K562 (cell line): ENCODE measurements around the gene TMPO. TPM values are rescaled to one million over a fixed set of nuclear protein-coding genes. Genes with fewer than 3 reads are reported as not detected.

Source experiments
- ASH1L ChIP-seq: fragments of 450-650 bp; IDR thresholded peaks from 2 replicates; pipeline ENCODE4 v1.6.1; 2018; ENCODE audit warnings: borderline replicate concordance, mild to moderate bottlenecking, low read depth; ENCODE audit not compliant: partially characterized antibody
- HDAC3 ChIP-seq: fragments of 450-650 bp; IDR thresholded peaks from 2 replicates; pipeline ENCODE4 v1.6.1; 2018; ENCODE audit warnings: borderline replicate concordance, mild to moderate bottlenecking, moderate library complexity; ENCODE audit not compliant: partially characterized antibody
- MCM3 ChIP-seq: fragments of 450-650 bp; IDR thresholded peaks from 2 replicates; pipeline ENCODE4 v1.6.1; 2016
- MED1 ChIP-seq: sonication (generic); formaldehyde crosslinking; IDR thresholded peaks from 2 replicates; pipeline ENCODE4 v1.8.1; 2023; ENCODE audit warnings: missing genetic modification reagents, borderline replicate concordance
- NBN ChIP-seq: fragments of 450-650 bp; IDR thresholded peaks from 2 replicates; pipeline ENCODE4 v1.6.1; 2016; ENCODE audit warnings: low read depth, mild to moderate bottlenecking
- NR2F6 ChIP-seq: fragments of 450-650 bp; formaldehyde crosslinking; IDR thresholded peaks from 2 replicates; pipeline ENCODE4 v1.4.0; 2020; ENCODE audit warnings: mild to moderate bottlenecking
- OTX1 ChIP-seq: fragments of 450-650 bp; formaldehyde crosslinking; IDR thresholded peaks from 2 replicates; pipeline ENCODE4 v1.4.0; 2022; ENCODE audit warnings: mild to moderate bottlenecking
- PHTF2 ChIP-seq: fragments of 250-450 bp; sonication (Bioruptor Pico); IDR thresholded peaks from 2 replicates; pipeline ENCODE4 v1.5.0; 2021; ENCODE audit warnings: mild to moderate bottlenecking
- RFX1 ChIP-seq: fragments of 450-650 bp; IDR thresholded peaks from 2 replicates; pipeline ENCODE4 v1.6.1; 2016; ENCODE audit warnings: mild to moderate bottlenecking, moderate library complexity
- TCF3 ChIP-seq: sonication (generic); formaldehyde crosslinking; IDR thresholded peaks from 2 replicates; pipeline ENCODE4 v1.4.0; 2020; ENCODE audit warnings: mild to moderate bottlenecking, missing genetic modification reagents
- ZNF197 ChIP-seq: fragments of 200-800 bp; sonication (Bioruptor generic); IDR thresholded peaks from 2 replicates; pipeline ENCODE4 v1.6.1; 2016; ENCODE audit warnings: low read depth, missing genetic modification characterization, missing compliant biosample characterization
- ZNF217 ChIP-seq: sonication (generic); formaldehyde crosslinking; IDR thresholded peaks from 2 replicates; pipeline ENCODE4 v1.8.0; 2022; ENCODE audit warnings: mild to moderate bottlenecking, missing genetic modification reagents
- ZNF79 ChIP-seq: fragments of 250-450 bp; sonication (Bioruptor Pico); IDR thresholded peaks from 2 replicates; pipeline ENCODE4 v1.4.0; 2020; ENCODE audit warnings: low read depth, mild to moderate bottlenecking, moderate library complexity
- polyA plus RNA-seq, 8 experiments: library from polyadenylated mRNA; depleted of rRNA in 4 of 8; stranded (reverse) in 5 of 8; unstranded in 3 of 8; fragments of >200 nt; fragmentation: Nextera tagmentation in 2 of 8; fragmentation: Illumina TruSeq in 1 of 8; extraction: Ambion mirVana in 2 of 8; extraction: Trizol in 1 of 8; gene quantifications; 2 replicates each; pipeline versions ENCODE4 v1.2.1 to v1.2.3, GENCODE V29; 2011 to 2014; ENCODE audit warnings: inconsistent platforms in 1 of 8, missing spikeins in 1 of 8
- total RNA-seq, 7 experiments: library from RNA; depleted of rRNA in 6 of 7; stranded (reverse); fragments of >200 nt in 6 of 7; fragmentation: Illumina TruSeq in 2 of 7; extraction: Trizol in 2 of 7; gene quantifications; 2 replicates each; pipeline versions ENCODE4 v1.2.1 to v1.2.3, GENCODE V29; 2011 to 2021; ENCODE audit warnings: low replicate concordance in 1 of 7
- TF ChIP-seq, protein P1 (sequence below): IDR thresholded peaks from 2 replicates; pipeline ENCODE4 v1.6.1; 2014; ENCODE audit warnings: antibody characterized with exemption
- TF ChIP-seq, protein P2 (sequence below): fragments of 450-650 bp; IDR thresholded peaks from 2 replicates; pipeline ENCODE4 v1.6.1; 2016; ENCODE audit warnings: borderline replicate concordance
- TF ChIP-seq, protein P3 (sequence below): sonication (generic); formaldehyde crosslinking; IDR thresholded peaks from 2 replicates; pipeline ENCODE4 v1.8.0; 2022; ENCODE audit warnings: mild to moderate bottlenecking, low read depth, missing genetic modification reagents
- TF ChIP-seq, protein P4 (sequence below): fragments of 150-350 bp; conservative IDR thresholded peaks from 2 replicates; pipeline ENCODE4 v1.6.1; 2014; ENCODE audit warnings: low read length
- TF ChIP-seq, protein P5 (sequence below): fragments of 450-650 bp; formaldehyde crosslinking; IDR thresholded peaks from 2 replicates; pipeline ENCODE4 v1.4.0; 2020; ENCODE audit warnings: mild to moderate bottlenecking, moderate library complexity

The TMPO gene
- total and polyA plus RNA-seq, 9 of the 15 experiments (the other 6 are each of a cell fraction or from before 2014, with no cell fraction given): 62.1 to 263 (median 182) TPM

DNA sequence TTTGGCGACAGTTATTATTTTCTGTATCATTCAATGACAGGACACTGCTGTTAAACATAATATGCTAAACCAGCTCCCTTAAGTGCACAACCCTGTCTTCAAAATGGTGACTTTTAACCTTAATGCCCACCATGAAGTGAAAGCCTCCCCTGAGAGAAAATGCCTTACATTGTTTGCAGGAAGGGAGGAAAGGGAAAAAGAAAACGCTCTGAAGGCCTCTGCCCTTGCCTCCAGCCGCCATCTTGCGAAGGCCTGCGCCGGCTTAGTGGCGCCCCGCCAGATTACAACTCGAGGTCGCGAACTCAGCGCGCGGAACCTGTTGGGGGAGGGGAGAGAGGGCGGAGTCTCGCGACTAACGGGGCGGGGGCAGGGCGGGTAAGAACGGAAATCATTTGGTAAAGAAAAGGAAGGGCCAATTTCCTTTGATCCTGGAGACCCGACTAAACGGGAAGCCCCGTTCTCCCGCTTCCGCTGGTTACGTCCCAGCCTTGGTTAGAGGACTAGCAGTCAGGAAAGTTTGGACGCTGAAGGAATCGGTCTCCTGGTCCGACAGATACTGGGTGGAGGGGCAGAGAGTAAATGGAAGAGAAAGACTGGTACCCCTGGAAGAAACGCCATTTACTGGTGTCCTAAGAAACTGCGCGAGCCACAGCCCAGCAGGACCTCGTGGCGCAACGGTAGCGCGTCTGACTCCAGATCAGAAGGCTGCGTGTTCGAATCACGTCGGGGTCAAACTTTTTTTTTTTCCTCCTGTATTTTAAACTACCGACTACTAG, 11.6 kb upstream of the TMPO start (continued):
- TF ChIP-seq, protein P1, sequence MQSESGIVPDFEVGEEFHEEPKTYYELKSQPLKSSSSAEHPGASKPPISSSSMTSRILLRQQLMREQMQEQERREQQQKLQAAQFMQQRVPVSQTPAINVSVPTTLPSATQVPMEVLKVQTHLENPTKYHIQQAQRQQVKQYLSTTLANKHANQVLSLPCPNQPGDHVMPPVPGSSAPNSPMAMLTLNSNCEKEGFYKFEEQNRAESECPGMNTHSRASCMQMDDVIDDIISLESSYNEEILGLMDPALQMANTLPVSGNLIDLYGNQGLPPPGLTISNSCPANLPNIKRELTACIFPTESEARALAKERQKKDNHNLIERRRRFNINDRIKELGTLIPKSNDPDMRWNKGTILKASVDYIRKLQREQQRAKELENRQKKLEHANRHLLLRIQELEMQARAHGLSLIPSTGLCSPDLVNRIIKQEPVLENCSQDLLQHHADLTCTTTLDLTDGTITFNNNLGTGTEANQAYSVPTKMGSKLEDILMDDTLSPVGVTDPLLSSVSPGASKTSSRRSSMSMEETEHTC: 0 out of 2 replicates have a peak, but pooled peaks have one; percentile 13
- TF ChIP-seq ZNF197 (CRISPR knock-in tag) (peak; percentile 68; the same call in 1 of the 2 replicates), NR2F6 (CRISPR knock-in tag) (no peak), ASH1L (no peak), TCF3 (CRISPR knock-in tag) (no peak), NBN (peak; percentile 91), OTX1 (CRISPR knock-in tag) (peak; percentile 60; the same call in 1 of the 2 replicates), PHTF2 (CRISPR knock-in tag) (no peak), RFX1 (no peak), ZNF79 (no peak), MCM3 (no peak), ZNF217 (CRISPR knock-in tag) (no peak), HDAC3 (no peak), MED1 (no peak)
- TF ChIP-seq, protein P2, sequence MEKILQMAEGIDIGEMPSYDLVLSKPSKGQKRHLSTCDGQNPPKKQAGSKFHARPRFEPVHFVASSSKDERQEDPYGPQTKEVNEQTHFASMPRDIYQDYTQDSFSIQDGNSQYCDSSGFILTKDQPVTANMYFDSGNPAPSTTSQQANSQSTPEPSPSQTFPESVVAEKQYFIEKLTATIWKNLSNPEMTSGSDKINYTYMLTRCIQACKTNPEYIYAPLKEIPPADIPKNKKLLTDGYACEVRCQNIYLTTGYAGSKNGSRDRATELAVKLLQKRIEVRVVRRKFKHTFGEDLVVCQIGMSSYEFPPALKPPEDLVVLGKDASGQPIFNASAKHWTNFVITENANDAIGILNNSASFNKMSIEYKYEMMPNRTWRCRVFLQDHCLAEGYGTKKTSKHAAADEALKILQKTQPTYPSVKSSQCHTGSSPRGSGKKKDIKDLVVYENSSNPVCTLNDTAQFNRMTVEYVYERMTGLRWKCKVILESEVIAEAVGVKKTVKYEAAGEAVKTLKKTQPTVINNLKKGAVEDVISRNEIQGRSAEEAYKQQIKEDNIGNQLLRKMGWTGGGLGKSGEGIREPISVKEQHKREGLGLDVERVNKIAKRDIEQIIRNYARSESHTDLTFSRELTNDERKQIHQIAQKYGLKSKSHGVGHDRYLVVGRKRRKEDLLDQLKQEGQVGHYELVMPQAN: peak; percentile 51; the same call in 1 of the 2 replicates
- TF ChIP-seq, protein P3, sequence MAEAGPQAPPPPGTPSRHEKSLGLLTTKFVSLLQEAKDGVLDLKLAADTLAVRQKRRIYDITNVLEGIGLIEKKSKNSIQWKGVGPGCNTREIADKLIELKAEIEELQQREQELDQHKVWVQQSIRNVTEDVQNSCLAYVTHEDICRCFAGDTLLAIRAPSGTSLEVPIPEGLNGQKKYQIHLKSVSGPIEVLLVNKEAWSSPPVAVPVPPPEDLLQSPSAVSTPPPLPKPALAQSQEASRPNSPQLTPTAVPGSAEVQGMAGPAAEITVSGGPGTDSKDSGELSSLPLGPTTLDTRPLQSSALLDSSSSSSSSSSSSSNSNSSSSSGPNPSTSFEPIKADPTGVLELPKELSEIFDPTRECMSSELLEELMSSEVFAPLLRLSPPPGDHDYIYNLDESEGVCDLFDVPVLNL (CRISPR knock-in tag): no peak
- TF ChIP-seq, protein P4, sequence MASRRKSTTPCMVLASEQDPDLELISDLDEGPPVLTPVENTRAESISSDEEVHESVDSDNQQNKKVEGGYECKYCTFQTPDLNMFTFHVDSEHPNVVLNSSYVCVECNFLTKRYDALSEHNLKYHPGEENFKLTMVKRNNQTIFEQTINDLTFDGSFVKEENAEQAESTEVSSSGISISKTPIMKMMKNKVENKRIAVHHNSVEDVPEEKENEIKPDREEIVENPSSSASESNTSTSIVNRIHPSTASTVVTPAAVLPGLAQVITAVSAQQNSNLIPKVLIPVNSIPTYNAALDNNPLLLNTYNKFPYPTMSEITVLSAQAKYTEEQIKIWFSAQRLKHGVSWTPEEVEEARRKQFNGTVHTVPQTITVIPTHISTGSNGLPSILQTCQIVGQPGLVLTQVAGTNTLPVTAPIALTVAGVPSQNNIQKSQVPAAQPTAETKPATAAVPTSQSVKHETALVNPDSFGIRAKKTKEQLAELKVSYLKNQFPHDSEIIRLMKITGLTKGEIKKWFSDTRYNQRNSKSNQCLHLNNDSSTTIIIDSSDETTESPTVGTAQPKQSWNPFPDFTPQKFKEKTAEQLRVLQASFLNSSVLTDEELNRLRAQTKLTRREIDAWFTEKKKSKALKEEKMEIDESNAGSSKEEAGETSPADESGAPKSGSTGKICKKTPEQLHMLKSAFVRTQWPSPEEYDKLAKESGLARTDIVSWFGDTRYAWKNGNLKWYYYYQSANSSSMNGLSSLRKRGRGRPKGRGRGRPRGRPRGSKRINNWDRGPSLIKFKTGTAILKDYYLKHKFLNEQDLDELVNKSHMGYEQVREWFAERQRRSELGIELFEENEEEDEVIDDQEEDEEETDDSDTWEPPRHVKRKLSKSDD: 0 out of 2 replicates have a peak, but pooled peaks have one; percentile 18
- TF ChIP-seq, protein P5, sequence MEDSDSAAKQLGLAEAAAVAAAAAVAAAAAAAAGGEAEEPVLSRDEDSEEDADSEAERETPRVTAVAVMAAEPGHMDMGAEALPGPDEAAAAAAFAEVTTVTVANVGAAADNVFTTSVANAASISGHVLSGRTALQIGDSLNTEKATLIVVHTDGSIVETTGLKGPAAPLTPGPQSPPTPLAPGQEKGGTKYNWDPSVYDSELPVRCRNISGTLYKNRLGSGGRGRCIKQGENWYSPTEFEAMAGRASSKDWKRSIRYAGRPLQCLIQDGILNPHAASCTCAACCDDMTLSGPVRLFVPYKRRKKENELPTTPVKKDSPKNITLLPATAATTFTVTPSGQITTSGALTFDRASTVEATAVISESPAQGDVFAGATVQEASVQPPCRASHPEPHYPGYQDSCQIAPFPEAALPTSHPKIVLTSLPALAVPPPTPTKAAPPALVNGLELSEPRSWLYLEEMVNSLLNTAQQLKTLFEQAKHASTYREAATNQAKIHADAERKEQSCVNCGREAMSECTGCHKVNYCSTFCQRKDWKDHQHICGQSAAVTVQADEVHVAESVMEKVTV: peak; percentile 18; the same call in 1 of the 2 replicates
